Globus pallidus (tissue), 1 donor: Measurements from ENCODE around the gene BMPER.

Experiments used
- DNase-seq: peaks from one replicate; pipeline ENCODE4 v3.0.0-alpha.2; 2015; ENCODE audit warnings: low spot score

The BMPER gene

DNA sequence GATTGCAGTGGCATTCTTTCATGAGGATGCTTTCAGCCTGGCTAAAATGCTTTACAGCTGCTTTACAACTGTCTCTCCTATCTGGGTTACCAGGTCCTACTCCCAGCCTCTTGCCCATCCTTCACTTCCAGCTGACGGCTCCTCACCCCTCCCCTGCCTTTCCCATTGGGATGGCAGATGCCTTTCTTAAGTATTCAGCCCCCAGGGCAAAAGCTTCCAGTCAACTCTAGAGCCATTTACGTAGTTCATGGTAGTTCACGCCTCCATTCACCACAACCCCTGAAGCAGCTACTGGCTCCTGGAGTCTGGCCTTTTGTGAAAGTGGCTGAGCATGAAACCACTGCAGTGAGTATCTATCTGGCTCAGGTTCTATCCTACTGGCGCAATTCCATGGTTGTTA, 17.2 kb upstream of the BMPER start:
- DNase-seq = no peak

DNA sequence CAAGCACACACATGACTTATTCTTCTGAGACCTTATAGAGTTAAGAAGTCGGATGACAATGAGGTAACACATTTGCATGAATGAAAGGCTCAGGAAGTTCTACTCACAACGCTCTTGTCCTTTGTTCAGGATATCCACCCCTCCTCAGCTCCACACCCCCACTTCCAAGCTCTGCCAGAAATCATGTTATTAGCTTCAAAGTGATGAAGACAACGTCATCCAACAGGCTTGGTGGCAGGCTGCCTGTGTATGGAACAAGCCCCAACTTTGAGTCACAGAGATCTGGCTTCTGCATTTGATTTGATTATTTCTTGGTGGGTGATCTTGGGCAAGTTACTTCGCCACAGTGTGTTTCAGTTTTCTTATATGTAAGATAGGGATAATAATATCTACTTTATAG, 12.4 kb upstream of the BMPER start:
- no peak for DNase-seq

DNA sequence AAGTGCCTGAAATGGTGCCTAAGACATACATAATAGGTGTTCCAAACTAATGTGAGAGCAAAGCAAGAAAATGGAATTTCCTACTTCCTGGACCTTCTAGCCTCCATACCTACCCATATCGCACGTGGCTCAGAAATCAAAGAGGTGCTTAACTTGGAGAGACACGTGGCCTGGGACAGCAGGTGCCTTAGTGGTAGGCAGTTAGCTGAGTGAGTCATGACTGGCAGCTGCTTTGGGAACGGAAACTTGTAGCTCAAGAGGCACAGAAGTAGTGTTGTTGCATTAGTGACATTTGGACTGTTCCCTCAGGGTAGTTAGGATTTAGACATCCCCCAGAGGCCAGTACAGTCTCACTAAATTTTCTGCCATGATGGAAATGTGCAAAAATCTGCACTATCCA, 12.0 kb upstream of the BMPER start:
- DNase-seq = no peak

- peak; percentile 70 for DNase-seq
Observed at GRCh38 chr7:33895025-33895804, 10.1 kb upstream of the BMPER start.

- no peak for DNase-seq
Observed at GRCh38 chr7:33900501-33900900, 4.8 kb upstream of the BMPER start.

DNA sequence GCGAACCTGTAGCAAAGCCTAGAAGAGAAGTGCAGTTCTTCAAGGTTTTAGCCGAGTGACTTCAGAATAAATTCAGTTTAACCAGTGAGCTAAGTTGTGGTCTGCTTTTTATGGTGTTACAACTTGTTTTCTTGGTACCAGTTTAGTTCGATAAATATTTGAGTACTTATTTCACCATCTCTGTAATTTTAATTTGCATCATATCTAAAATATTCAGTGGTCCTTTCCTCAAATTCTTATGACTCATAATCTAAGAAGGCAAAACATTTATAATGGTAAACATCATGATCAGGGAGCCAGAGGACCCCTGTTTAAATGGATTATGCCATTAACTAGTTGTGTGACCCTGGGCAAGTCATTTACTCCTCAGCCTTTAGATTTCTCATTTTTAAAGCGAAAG, 4.1 kb upstream of the BMPER start:
- no peak for DNase-seq

DNA sequence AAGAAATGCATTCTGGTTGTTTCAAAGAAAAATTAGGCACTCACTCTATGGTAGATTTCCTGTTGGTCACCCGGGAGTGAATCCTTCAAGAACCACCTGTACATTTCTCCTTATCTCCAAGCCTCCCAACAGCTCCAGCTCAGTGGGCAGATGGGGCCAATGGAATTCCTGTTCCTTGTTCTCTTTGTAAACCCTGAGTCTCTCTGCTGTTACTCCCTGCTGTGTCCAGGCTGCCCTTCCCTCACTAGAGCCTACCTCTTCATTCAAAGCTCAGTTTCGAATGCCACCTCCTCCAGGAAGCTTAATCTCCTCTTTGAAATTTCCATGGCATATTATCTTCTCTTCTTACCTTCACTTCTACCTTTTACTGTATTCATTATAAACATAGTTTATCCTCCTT, 3.5 kb upstream of the BMPER start:
- no peak for DNase-seq

DNA sequence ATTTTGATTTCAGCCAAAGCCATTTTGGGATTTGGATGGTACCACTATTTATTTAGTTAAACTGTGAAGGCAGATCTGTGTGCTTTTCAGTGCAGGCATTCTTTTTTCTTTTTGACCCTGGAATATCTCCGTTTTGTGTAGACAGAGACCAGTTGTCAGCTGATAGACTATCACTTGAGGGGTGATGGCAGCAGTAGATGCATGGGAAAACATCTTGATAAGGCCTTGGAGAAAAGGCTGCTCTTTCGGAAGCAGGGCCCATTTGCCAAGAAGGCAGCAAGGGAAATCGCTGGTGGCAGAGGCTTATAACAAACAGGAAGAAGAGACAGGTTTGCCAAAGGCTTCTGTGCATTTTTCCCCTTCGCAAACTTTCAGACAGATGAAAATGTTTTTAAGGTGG, 2.6 kb upstream of the BMPER start:
- DNase-seq = no peak

DNA sequence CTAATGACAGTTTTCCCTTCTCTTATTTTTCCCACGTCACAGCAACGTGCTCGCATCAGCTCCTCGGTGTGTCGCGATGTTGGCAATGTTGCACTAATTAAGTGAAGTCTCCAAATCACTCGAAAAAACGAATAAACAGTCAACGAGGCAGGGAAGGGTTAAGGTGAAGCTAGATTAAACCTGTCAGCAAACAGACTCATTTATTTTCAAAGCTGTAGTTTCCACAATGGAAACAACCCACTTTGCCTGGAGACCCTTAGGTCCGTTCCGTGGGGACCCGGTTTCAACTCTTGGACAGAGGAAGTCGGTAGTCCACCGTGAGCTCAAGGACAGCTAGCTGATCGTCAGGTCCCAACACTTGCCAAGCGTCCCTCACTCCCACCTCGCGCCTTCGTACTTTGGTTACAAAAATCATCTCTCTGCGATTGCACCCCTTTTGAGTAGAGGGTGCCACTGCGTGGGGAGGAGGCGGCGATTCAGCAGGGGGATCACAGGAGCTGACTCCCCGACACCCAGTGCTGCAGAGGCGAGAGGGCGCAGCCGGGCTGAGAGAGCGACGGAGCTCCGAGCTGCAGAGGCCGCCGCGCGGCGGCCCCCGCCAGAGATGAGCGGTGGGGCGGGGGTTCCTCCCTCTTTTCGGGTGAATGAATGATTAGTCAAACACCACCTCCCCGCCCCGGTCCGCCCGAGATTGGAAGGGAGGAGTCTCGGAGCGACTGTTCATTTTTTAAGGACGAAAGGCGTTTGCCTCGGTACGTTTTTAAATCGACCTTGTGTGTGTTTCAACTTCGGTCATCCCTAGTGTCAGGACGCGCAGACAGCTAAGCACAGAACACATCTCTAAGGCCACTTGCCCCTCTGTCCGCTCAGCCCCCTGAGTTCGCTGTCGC, 1.3 kb upstream of the BMPER start:
- DNase-seq = peak; percentile 19

DNA sequence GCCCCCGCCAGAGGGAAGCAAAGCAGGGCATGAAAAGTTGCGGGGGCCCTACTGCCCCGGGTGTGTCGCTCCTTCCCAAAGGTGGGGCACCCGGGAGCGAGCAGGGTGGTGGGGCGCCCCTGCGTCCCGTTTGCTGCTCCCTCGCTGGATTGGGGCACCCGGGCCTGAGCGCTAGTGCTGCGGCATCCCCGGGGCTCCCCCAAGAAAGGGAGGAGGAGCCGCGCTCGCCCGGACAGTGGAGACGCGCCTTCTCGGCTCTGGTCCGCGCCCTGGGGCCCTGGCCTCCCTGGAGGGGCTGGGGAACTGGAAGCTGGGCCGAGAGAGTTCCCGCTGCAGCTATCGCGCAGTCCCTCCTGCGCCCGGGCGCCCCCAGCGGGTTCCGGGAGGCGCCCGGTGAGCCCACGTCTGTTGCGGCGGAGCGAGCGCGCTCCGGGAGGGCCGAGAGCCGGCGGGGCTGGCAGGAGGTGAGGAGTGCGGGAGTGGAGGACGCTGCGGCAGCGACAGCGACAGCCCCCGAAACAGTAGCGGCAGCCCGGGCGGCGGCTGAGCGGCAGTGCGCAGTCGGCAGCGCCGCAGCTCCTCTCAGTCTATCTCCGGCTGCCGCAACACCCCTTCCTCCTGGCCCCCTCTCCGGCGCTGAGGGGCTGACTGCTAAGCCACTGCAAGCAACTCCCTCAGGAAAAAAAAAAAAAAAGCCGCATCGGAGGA, 504 bp upstream of the BMPER start:
- peak; percentile 4 for DNase-seq

DNA sequence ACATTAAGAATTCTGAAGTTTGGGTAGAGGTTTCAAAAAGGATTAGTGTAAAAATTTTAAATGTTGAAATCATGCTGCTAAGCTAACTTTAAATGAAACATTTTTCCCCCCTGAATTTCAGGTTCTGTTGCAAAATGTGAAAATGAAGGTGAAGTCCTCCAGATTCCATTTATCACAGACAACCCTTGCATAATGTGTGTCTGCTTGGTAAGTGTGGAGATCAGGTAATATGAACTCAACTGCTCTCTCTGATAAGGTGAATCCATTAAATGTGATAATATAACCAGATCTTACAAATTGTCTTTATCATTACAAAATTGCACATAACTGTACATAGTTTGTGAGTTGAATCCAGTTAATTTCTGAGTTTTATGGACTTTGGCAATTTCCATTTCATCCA, 1.4 kb downstream of the BMPER start:
- DNase-seq = no peak

GRCh38 chr7:33907625-33908024, 2.3 kb downstream of the BMPER start:
- no peak for DNase-seq

- DNase-seq = no peak
Observed at GRCh38 chr7:33909318-33909717, 4.0 kb downstream of the BMPER start.

DNA sequence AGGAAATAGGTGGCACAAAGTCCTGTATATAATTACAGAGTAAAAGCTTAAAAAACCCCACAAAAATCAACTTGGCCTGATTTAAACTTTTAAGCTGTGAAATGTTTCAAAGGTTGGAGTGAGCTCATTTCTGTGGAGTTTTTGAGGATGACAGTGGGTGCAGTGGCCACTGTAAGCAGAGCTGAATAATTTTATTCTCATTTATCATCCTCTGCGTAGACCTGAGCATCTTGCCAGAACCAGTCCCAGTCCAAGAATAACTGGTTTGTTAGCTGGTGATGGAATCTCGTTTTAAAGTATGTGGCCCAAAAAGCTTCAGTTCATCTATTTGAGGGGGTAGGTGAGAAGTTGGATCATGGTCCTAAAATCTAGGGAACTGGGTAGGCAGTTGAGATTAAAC, 4.4 kb downstream of the BMPER start:
- no peak for DNase-seq

DNA sequence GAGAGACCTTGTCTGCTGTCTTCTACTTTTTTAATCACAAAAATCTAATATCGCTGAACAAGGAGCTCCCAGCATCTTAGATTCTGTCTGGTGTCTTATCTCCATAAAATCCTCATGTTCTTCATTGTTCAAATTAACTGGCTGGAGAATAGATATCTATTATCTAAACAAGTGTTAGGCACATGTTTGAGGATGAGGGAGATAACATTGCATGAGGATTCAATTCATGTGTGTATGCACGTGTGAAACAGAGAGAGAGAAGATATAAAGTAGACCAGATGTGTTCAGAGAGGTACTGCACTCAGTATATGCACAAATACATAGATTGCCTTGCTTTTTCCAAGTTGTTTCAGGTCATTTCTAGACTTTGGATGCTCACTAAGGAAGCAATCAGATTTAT, 5.4 kb downstream of the BMPER start:
- no peak for DNase-seq

GRCh38 chr7:33916357-33917081, 11.2 kb downstream of the BMPER start:
- DNase-seq = no peak

DNA sequence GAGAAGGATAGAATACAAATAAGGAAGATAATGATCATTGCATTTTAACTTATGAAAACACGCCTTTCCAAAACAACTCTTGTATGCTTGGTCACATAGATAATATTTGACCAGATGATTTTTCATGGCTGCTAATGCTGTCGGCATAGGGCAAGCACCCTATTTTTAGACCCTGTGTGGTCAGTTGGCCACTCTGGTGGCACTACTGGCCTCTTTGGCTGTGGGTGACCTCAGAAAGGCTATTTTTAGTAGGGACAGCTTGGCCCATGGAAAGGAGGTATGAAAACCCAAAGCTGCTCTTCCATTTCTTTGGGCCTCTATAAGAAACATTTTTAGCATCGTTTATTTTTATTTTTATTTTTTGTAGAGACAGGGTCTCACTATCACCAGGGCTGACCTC, 12.3 kb downstream of the BMPER start:
- no peak for DNase-seq

- DNase-seq = no peak
Observed at GRCh38 chr7:33918438-33919143, 13.3 kb downstream of the BMPER start.

DNA sequence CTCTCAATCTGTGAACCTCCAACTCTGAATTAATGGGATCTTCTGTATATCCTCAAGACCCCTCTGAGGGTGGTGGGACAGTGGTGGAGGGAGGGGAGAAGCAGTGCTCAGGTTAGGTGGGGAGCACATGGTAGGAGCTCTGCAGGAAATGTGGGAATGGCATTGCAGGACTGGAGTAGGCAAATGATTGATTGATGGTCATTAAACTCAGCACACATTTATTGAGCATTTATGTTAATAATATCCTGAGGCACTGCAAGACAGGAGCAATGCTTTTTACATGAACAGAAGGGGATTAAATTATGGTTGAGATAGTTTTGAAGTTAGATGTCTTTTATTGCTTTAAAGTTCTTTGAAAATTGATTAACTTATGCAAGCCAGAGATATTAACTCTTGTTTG, 14.1 kb downstream of the BMPER start:
- DNase-seq = no peak

GRCh38 chr7:33921216-33921938, 16.0 kb downstream of the BMPER start:
- DNase-seq = no peak

- no peak for DNase-seq
Observed at GRCh38 chr7:33922820-33923219, 17.5 kb downstream of the BMPER start.
